ENCODE measurements around the gene RGS1. TPM values are rescaled to one million over a fixed set of nuclear protein-coding genes. Genes with fewer than 3 reads are reported as not detected.

RGS1 gene
- total and polyA plus RNA-seq, 2 of the 4 experiments (the other 2 are of a cell fraction) = not detected

- H3K4me3 ChIP-seq (ENCODE audit: insufficient read depth, low read depth, low read length) = no peak overlapping the region
- no peak overlapping the region for H2AK9ac ChIP-seq (replicated peaks; ENCODE audit: low read depth, low read length, poor library complexity)
- WGBS, 2 experiments (ENCODE audit: extremely low coverage in 2 of 2, insufficient read length in 1 of 2) = no CpG with 5 or more reads among the region's 4 CpGs
- no peaks in the 10 kb centered on the region for H3K9me1 ChIP-seq (ENCODE audit: insufficient read depth, low read length)
- DNase-seq (no peak), ATAC-seq (ENCODE audit: low read depth) (no peak)
- no peak overlapping the region for H4K5ac ChIP-seq (ENCODE audit: low read depth, low read length)
- H3K4me1 ChIP-seq (ENCODE audit: control insufficient read depth, insufficient read depth, low read length) = no peaks in the 10 kb centered on the region
- dilution Hi-C loops (cut with HindIII; ENCODE audit: low sequenced_read_pairs, unreplicated experiment) = no loop called here
- H3K4me2 ChIP-seq (ENCODE audit: low read depth, low read length) = no peak overlapping the region
- ChIA-PET CTCF (interaction anchor here (0.6 kb wide), 3 partner anchors 14 to 104 kb away, joined by 3 to 5 read pairs (median 3); no protein-coding TSS in a partner anchor), POLR2A (ENCODE audit: unreplicated experiment) (no interaction called here)
- H3K9me3 ChIP-seq (ENCODE audit: control insufficient read depth, insufficient read depth, low read length) = no peaks in the 10 kb centered on the region
- H4K20me1 ChIP-seq (ENCODE audit: insufficient read depth, low read length) = no peaks in the 10 kb centered on the region
- H3K36me3 ChIP-seq (ENCODE audit: control insufficient read depth, insufficient read depth, low read length) = no peaks in the 10 kb centered on the region
- no peak for TF ChIP-seq CTCF (conservative IDR thresholded peaks at IDR 0.05; ENCODE audit: low read depth, low read length)
- TF ChIP-seq RCOR1 (IDR thresholded peaks at IDR 0.05; ENCODE audit: insufficient replicate concordance, low read length) = no peak
- TF ChIP-seq NFE2L2 (IDR thresholded peaks at IDR 0.05; ENCODE audit: low read depth, low read length) = no peak
- no peak for TF ChIP-seq FOS (IDR thresholded peaks at IDR 0.05; ENCODE audit: low read depth, low read length)
- TF ChIP-seq MAFK (IDR thresholded peaks at IDR 0.05; ENCODE audit: low read depth, low read length) = no peak
- TF ChIP-seq ELK1 (IDR thresholded peaks at IDR 0.05; ENCODE audit: borderline replicate concordance, low read depth, low read length) = no peak
- no peak for TF ChIP-seq RAD21 (IDR thresholded peaks at IDR 0.05; ENCODE audit: low read length)
- TF ChIP-seq MAZ (IDR thresholded peaks at IDR 0.05; ENCODE audit: borderline replicate concordance, low read depth, low read length) = no peak
- no peak for TF ChIP-seq USF2 (IDR thresholded peaks at IDR 0.05; ENCODE audit: low read depth, low read length)
- no peak for TF ChIP-seq CEBPB (IDR thresholded peaks at IDR 0.05; ENCODE audit: low read depth, low read length)
- TF ChIP-seq CHD1 (IDR thresholded peaks at IDR 0.05; ENCODE audit: low read depth, low read length) = no peak
- no peak for TF ChIP-seq POLR2A (IDR thresholded peaks at IDR 0.05; ENCODE audit: low read depth, low read length)
- no peak for TF ChIP-seq BHLHE40 (IDR thresholded peaks at IDR 0.05; ENCODE audit: low read depth, low read length)
- no peak for TF ChIP-seq MXI1 (IDR thresholded peaks at IDR 0.05; ENCODE audit: borderline replicate concordance, low read depth, low read length)
- H3K56ac ChIP-seq (ENCODE audit: extremely low read depth, insufficient read depth, low read length) = no peak overlapping the region
- H2BK20ac ChIP-seq (ENCODE audit: low read depth, low read length) = no peak overlapping the region
- H3K18ac ChIP-seq (ENCODE audit: low read depth, low read length) = no peak overlapping the region
- H4K8ac ChIP-seq (ENCODE audit: low read depth in 2 of 2, low read length in 2 of 2) = no peak overlapping the region
- H3K27ac ChIP-seq (ENCODE audit: insufficient read depth, low read length) = no peak overlapping the region
- in situ Hi-C loops (cut with MboI; ENCODE audit: low sequenced_read_pairs) = loop anchor here (10.0 kb wide), 1 partner anchor 107 kb away; no protein-coding TSS in a partner anchor
- H3K14ac ChIP-seq (replicated peaks; ENCODE audit: low read depth, low read length) = no peak overlapping the region
- H3K23ac ChIP-seq (ENCODE audit: low read depth, low read length) = no peak overlapping the region
- no TSS peak for BruUV-seq (replicated peaks)
- H2BK5ac ChIP-seq (ENCODE audit: low read depth, low read length, poor library complexity, severe bottlenecking) = no peak overlapping the region
- intact Hi-C loops (cut with micrococcal nuclease) = no loop called here
- no peaks in the 10 kb centered on the region for H3K27me3 ChIP-seq (ENCODE audit: control insufficient read depth, insufficient read depth, low read length)
- no peak overlapping the region for H2AK5ac ChIP-seq (ENCODE audit: low read depth, low read length)
- no peak overlapping the region for H4K91ac ChIP-seq (ENCODE audit: insufficient read depth, low read depth, low read length)
- H3K4ac ChIP-seq (ENCODE audit: low read depth, low read length) = peak overlapping the region; percentile 60; the same call in 1 of the 2 replicates
- no peak overlapping the region for H2AFZ ChIP-seq (replicated peaks; ENCODE audit: low read length, poor library complexity)
- no peak overlapping the region for H3K9ac ChIP-seq (ENCODE audit: low read depth, low read length)
- no peak overlapping the region for H2BK120ac ChIP-seq (ENCODE audit: low read depth, low read length)
- no peaks in the 10 kb centered on the region for H3K79me1 ChIP-seq (ENCODE audit: low read depth in 1 of 2, low read length in 2 of 2)
- no peak overlapping the region for H2BK15ac ChIP-seq (ENCODE audit: low read depth, low read length)
These were observed 5.8 kb downstream of the RGS1 start for GRCh38 chr1:192581131-192581927.
